Mucosa of gallbladder (tissue), 1 donor: ENCODE results near the gene ANXA5. TPM values are rescaled to one million over a fixed set of nuclear protein-coding genes. Genes with fewer than 3 reads are reported as not detected.

Experiments
- DNase-seq: peaks from one replicate; pipeline ENCODE4 v3.0.0-alpha.2; 2020; ENCODE audit warnings: low spot score
- total RNA-seq: library from RNA; stranded (reverse); gene quantifications from one replicate; pipeline ENCODE4 v1.2.1, GENCODE V29; 2021
- donor health status: DM: no; HTN: no; CAD: no.

The ANXA5 gene
- total RNA-seq, 1 donor from 2014 or later, result 327 TPM

DNA sequence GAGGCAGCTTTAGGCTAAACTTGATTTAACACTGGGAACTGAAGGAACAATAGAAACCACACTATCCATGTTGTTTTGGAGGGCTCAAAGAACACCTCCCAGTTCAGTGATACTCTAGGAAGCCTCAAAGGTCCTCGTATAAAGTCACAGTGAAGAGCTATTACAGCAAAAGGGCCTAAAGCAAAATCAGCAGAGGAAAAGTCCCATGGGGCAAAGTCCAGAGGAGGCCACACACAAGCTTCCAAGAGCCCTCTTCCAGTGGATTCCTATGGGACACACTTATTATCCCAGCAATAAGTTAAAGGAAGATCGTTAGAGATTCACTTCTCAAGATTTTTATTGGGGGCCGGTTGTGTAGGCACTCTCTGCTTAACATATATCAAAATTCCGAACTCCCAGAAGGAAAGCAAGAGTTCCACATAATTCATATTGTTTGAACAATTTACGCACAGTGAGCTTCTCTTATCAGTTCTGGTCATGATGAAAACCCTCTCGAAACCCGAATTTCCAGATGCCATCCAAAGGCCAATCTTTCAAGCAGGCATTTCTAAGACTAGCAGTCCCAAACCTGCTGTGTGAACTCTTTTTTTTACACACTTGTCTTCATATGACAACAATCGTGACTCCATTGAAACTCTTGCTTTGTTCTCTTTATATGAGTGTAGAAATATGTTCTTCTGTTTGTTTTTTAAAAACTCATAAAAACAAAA lies 53.7 kb downstream of the ANXA5 start:
- no peak for DNase-seq

DNA sequence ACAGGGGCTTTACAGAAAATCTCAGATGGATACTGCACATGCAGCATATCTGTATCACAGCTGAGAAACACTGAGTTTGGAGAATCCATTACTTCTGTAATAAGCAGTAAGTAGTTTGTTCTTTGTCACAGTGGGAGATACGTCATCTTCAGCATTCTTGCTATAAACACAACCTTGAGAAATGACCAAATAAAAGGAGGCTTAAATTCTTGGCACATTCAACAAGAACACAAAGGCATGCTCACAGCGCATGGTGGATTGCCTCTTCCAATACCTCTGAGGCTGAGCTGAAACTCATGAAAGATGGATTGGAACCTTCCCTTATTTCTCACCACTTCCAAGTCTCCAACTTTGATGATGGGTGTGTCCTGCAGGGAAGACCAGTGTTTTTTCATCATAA lies 54.5 kb downstream of the ANXA5 start:
- DNase-seq, result no peak

GRCh38 chr4:121633653-121634052 lies 63.1 kb downstream of the ANXA5 start:
- no peak for DNase-seq

- no peak for DNase-seq
Measured at GRCh38 chr4:121632636-121633035, 64.1 kb downstream of the ANXA5 start.

Other genes starting within 250 kb of the ANXA5 start
- not detected for gene SMIM43, start 68.2 kb upstream of the ANXA5 start, total RNA-seq
- 10.4 TPM for gene EXOSC9, start 104.3 kb upstream of the ANXA5 start, total RNA-seq
- 2.9 TPM for gene CCNA2, start 126.9 kb upstream of the ANXA5 start, total RNA-seq
- 17.8 TPM for gene BBS7, start 173.5 kb upstream of the ANXA5 start, total RNA-seq